ENCODE data around the gene TTC28.

DNA sequence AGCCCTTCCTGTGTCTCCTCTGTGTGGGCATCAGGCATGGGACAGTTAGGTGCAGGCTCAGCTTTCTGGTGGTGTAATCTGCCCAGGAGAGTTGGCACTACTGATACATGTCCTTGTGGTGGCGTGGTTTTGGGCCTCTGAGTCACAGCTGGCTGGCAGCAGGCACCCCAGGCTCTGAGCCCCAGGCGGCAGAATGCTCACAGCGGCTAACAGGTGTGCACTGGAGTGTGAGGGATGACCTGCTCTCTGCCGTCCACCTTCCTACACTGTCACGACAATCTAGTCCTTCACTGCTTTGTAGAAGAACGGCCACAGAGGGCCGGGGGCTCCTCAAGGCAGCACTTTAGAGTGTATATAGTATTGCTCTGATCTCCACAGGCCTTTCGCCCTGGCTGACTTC, 660.3 kb downstream of the TTC28 start:
- no peak for TF ChIP-seq TBL1XR1 (IDR thresholded peaks at IDR 0.05; ENCODE audit: low read depth, low read length)
- TF ChIP-seq POLR2A (IDR thresholded peaks at IDR 0.05; ENCODE audit: low read depth, low read length), result no peak

Data from GM12878 (cell line).